GM13976 (cell line): ENCODE results near the gene HNRNPK.

Experiments used
- DNase-seq: peaks from one replicate; pipeline ENCODE4 v3.0.0; 2012; ENCODE audit warnings: low spot score
- in situ Hi-C: fragments of 300-500 bp; cut with MboI; formaldehyde crosslinking; loops from one replicate; pipeline ENCODE4 v1.12.0; 2022; ENCODE audit warnings: low sequenced_read_pairs, mixed read lengths, inconsistent platforms; ENCODE audit not compliant: unreplicated experiment
- TF ChIP-seq, protein P1 (sequence below): IDR thresholded peaks from 2 replicates; pipeline ENCODE4 v1.5.1; 2012; ENCODE audit warnings: borderline replicate concordance, mild to moderate bottlenecking; ENCODE audit not compliant: insufficient read depth; ENCODE audit errors: extremely low read depth, missing control alignments, control extremely low read depth

Gene HNRNPK

DNA sequence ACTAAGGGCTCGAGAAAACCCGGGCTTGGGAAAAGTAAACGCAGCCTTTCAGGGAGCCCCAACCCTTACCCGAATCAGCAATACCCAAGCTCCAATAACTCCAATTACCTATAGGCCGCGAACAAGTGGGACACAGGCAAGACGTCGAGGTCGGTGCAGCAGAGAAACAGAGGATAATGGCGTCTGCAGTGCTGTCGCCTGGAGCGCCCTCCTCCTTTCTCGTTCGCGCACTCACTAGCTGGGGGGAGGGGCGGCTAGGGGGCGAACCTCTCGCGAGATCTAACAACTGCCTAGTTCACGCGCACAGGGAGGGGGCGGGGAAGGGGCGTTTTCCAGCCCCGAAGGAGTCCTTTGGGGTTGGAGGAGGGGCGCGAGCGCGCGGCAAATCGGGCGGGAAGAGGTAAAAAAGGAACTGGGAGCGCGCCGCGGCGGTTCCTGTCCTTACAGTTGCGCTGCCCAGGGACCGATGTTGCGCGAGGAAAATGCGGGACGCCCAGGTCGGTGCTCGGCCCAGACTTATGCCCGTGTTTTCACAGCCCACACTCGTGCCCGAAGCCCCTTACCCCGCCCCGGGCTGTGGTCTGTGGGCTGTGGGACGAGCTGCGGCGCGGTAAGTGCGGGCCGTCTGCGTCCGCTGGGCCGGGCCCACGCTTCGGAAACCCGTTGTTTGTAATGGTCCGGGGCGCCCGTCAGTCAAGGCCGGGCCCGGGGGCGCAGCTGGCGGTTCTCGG, 545 bp upstream of the HNRNPK start, which contains the start of gene RMI1:
TSS of gene RMI1 (plus strand) at position 411 of the 731 bp plus-strand sequence. CDS start 20,182 bp downstream, outside the sequence.
- TF ChIP-seq, protein P1, sequence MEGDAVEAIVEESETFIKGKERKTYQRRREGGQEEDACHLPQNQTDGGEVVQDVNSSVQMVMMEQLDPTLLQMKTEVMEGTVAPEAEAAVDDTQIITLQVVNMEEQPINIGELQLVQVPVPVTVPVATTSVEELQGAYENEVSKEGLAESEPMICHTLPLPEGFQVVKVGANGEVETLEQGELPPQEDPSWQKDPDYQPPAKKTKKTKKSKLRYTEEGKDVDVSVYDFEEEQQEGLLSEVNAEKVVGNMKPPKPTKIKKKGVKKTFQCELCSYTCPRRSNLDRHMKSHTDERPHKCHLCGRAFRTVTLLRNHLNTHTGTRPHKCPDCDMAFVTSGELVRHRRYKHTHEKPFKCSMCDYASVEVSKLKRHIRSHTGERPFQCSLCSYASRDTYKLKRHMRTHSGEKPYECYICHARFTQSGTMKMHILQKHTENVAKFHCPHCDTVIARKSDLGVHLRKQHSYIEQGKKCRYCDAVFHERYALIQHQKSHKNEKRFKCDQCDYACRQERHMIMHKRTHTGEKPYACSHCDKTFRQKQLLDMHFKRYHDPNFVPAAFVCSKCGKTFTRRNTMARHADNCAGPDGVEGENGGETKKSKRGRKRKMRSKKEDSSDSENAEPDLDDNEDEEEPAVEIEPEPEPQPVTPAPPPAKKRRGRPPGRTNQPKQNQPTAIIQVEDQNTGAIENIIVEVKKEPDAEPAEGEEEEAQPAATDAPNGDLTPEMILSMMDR = peak; percentile 10
- in situ Hi-C loops = no loop called here
- peak; percentile 95 for DNase-seq

DNA sequence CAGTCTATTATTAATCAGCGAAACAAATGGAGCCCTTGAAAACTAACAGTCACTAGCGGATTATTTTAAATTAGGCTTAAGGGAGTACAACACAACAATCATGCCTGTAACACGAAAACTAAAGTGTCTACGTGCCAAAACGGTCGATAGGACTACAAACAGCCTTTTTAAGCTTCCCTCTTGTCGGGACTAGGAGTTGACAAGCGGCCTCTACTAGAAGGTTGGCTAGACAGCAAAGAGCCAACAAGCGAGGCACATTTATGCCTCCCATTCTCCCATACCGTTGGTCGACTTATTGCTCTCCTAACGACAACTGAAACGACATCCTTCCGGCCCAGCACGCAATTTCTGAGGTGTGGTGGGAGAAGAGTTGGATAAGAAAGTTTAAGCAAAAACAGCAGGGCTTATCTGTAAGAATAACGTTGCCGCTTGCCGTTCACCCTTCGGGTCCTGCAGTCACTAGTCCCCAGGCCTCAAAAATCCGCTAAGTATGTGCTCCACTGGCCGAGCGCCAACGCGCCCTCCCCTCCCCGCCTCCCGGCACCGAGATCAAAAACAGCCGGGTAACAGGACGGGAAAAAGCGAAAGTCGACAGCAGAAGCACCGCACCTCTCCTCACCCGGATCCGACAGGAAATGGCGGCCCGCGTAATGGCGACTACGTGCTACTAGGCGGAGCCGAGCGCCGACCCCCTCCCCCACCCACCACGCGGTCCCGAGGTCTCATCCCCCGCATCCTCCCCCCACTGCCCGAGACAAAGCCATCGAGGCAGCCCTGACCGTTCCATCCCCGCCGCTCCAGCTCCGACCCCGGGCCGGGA, 813 bp downstream of the HNRNPK start:
- in situ Hi-C loops = no loop called here
- TF ChIP-seq, protein P1 = no peak
- DNase-seq = peak; percentile 81

DNA sequence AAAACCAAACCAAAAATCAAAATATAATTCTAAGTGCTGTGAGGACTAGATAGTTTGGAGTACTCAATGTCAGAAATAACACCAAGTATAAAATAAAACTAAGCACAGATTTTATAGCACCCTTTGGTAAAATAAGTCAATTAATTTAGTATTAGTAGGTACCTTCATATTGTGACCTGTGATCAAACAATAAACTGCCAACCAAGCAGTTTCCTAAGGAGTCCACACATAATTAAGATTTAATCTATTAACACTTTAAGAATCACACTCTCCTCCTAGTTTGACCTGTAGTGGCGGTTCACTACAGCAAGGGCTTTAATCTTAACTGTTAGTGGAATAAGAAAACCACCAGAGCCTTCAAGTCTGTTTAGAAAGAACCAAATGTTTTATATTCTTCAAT, 2.8 kb downstream of the HNRNPK start:
- in situ Hi-C loops = no loop called here
- no peak for DNase-seq
- TF ChIP-seq, protein P1 = no peak

DNA sequence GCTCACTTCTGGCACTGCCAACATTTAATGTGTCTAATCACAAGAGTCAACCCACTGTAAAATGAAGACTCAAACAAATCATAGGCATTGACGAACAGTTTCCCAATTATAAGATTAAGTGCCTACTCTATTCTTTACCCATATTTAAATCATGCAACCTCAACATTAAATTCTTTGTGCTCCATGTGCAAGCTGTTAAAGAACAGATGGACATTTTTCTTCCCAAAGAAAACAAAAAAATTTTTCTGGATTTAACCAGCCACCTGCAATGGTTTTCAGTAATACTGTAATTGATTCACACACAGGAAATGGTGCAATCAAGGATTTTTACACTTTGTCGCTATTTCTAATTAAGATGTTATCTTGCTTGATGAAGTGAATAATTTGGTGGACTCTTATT, 3.6 kb downstream of the HNRNPK start:
- in situ Hi-C loops = no loop called here
- TF ChIP-seq, protein P1 = no peak
- DNase-seq = no peak

DNA sequence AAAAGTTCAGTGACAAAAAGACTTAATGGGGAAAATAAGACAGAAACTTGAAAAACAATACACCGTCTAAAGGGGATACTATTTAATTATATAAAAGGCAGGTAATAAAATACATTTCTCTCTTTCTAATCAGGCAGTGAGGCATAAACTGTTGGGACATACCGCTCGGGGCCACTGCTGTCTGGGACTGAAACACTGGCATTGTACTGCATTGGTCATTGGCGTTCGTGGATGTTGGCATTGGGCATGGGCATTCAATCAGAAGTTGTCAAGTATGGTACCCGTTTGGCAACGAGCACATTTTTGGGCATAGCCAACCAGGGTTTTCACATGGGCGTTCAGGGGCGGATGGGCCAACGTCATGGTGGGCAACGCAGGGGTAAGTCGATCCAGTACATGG, 4.7 kb downstream of the HNRNPK start:
- TF ChIP-seq, protein P1 = no peak
- in situ Hi-C loops = no loop called here
- no peak for DNase-seq

DNA sequence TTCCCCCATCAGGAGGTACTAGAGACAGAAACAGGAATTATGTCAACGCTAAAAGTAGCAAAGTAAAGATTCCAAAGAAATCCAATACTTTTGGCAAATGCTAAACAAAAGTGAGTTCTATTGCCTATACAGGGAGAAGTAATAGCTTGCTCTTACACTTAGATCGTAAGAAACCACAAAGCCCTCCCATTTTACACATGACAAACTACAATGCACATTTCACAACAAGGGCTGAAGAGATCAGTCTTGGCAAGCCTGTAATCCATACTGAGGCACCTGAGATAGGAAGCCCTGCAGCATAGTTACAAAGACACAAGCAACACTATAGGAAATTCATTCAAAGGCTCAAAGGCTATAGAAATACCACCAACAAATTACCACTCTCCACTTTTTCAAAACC, 7.7 kb downstream of the HNRNPK start:
- DNase-seq = no peak
- in situ Hi-C loops = no loop called here
- TF ChIP-seq, protein P1 = no peak
